Activated CD8-positive, alpha-beta memory T cell treated with anti-CD3 and anti-CD28 coated beads, Interleukin-2, amount 50 U/mL, for 1 hour (primary cell): Measurements from ENCODE around the gene STK17B.
"Not testable (repeated sequence)": the region's sequence is repeated elsewhere in the genome, so short reads cannot be mapped to it uniquely, and the experiment has no call there.

Source experiments
- DNase-seq: peaks from one replicate; pipeline ENCODE4 v3.0.0-alpha.2; 2020; ENCODE audit errors: extremely low read depth

Gene STK17B

GRCh38 chr2:196113061-196113974, 58.1 kb downstream of the STK17B start:
- no peak for DNase-seq

- no peak for DNase-seq
Measured at GRCh38 chr2:196112418-196113034, 58.9 kb downstream of the STK17B start.

GRCh38 chr2:196108604-196109003, 62.8 kb downstream of the STK17B start:
- DNase-seq: no peak

GRCh38 chr2:196105951-196106350, 65.4 kb downstream of the STK17B start:
- DNase-seq: no peak

- DNase-seq: no peak
Measured at GRCh38 chr2:196104066-196104465, 67.3 kb downstream of the STK17B start.

- DNase-seq: no peak
Measured at GRCh38 chr2:196103626-196104025, 67.8 kb downstream of the STK17B start.

GRCh38 chr2:196101325-196101991, 69.9 kb downstream of the STK17B start:
- DNase-seq: no peak

GRCh38 chr2:196099916-196100315, 71.5 kb downstream of the STK17B start:
- DNase-seq: no peak

GRCh38 chr2:196097864-196098660, 73.3 kb downstream of the STK17B start:
- DNase-seq: no peak

GRCh38 chr2:196096982-196097745, 74.2 kb downstream of the STK17B start:
- DNase-seq: no peak

- no peak for DNase-seq
Measured at GRCh38 chr2:196096264-196096663, 75.1 kb downstream of the STK17B start.

- not testable (repeated sequence) for DNase-seq
Measured at GRCh38 chr2:196089448-196089847, 81.9 kb downstream of the STK17B start.

- no peak for DNase-seq
Measured at GRCh38 chr2:196088203-196088602, 83.2 kb downstream of the STK17B start.

GRCh38 chr2:196086517-196087368, 84.6 kb downstream of the STK17B start:
- no peak for DNase-seq

- no peak for DNase-seq
Measured at GRCh38 chr2:196083601-196084000, 87.8 kb downstream of the STK17B start.
